Epithelial cell of proximal tubule (primary cell): Measurements from ENCODE around the gene TRAM2. TPM values are rescaled to one million over a fixed set of nuclear protein-coding genes. Genes with fewer than 3 reads are reported as not detected.

Experiments
- DNase-seq: peaks from one replicate; pipeline ENCODE4 v3.0.0-alpha.2; 2011; ENCODE audit warnings: low read depth
- H3K4me3 ChIP-seq: 2 replicates; pipeline ENCODE4 v1.5.1; 2011; ENCODE audit warnings: low read depth, mild to moderate bottlenecking, low read length
- total RNA-seq: library from RNA; depleted of rRNA; stranded (reverse); fragments of >200 nt; gene quantifications from 2 replicates; pipeline ENCODE4 v1.2.3, GENCODE V29; 2015
- TF ChIP-seq, protein P1 (sequence below): conservative IDR thresholded peaks from 2 replicates; pipeline ENCODE4 v1.5.1; 2012; ENCODE audit warnings: low read depth, mild to moderate bottlenecking, low read length

The TRAM2 gene
- total RNA-seq, 1 donor from 2014 or later, result 16.3 TPM

DNA sequence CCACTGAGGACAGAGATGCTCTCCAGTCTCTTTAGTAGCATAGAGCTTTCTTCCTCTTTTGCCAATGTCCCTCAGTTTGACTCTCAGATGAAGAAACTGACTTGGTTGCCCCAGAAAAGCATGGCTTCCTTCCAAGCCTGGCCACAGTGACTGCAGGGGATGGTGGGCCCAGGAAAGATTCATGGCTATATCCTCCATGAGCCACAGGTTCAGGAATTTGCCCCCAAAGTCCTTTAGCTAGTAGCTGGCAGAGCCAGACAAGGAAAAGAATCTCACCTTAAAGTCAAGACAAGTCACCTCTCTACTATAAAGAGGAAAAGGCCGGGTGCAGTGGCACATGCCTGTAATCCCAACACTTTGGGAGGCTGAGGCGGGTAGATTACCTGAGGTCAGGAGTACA, 43.4 kb downstream of the TRAM2 start:
- no peak for DNase-seq
- H3K4me3 ChIP-seq, result no peak overlapping the region
- TF ChIP-seq, protein P1, sequence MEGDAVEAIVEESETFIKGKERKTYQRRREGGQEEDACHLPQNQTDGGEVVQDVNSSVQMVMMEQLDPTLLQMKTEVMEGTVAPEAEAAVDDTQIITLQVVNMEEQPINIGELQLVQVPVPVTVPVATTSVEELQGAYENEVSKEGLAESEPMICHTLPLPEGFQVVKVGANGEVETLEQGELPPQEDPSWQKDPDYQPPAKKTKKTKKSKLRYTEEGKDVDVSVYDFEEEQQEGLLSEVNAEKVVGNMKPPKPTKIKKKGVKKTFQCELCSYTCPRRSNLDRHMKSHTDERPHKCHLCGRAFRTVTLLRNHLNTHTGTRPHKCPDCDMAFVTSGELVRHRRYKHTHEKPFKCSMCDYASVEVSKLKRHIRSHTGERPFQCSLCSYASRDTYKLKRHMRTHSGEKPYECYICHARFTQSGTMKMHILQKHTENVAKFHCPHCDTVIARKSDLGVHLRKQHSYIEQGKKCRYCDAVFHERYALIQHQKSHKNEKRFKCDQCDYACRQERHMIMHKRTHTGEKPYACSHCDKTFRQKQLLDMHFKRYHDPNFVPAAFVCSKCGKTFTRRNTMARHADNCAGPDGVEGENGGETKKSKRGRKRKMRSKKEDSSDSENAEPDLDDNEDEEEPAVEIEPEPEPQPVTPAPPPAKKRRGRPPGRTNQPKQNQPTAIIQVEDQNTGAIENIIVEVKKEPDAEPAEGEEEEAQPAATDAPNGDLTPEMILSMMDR, result no peak

DNA sequence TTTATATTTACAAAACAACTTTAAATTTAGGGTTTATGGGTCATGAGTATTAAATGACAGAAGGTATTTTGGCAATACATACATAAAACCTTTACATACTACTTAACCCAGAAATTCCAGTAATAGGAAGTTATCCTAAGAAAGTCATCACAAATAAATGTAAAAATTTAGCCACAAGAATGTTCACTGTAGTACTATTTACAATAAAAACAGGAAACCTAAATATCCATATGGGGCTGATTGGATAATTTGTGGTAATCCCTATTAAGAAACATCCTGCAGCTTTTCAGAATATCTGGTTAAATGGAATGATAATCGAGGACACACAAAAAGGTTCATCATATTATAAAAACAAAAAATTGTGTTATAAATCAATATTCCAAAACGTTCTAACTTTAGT, 44.4 kb downstream of the TRAM2 start:
- DNase-seq, result no peak
- H3K4me3 ChIP-seq, result no peak overlapping the region
- TF ChIP-seq, protein P1, result no peak

DNA sequence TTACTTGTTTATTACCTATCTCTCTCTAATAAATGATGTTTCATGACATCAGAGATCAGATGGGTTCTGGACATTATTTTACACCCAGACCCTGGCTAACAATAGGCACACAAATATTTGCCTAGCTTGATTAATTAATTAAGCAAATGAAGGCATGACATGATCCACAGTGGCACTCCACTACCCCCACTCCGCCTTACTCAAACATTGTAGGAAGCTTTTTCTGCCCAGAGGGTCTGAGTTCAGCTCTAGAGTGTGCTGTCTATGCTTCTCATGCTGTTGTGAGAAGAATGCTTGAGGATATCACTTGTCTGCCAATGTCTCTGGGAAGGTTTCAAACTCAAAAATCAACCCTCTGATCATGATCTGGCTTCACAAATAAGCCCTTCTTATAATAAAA, 45.0 kb downstream of the TRAM2 start:
- H3K4me3 ChIP-seq, result no peak overlapping the region
- TF ChIP-seq, protein P1, result no peak
- DNase-seq, result no peak

DNA sequence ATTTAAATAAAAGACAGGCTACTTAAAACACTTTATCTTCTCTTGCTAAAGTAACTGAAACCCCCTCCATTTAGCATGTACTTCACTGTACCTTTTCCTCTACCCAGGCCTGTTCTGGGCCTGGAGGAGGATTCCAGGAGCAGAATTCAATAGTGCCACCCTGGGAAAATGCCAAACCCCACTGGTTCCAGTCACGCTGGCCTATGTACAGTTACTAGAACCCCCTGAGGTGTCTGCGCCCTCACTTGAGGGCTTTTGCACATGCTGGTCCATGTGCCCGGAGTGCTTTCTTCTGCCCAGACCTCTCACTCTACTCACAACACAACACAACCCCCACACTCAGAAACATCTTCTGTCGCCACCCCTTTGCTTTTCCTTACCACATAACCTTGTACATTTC, 45.5 kb downstream of the TRAM2 start:
- no peak overlapping the region for H3K4me3 ChIP-seq
- TF ChIP-seq, protein P1, result no peak
- no peak for DNase-seq

DNA sequence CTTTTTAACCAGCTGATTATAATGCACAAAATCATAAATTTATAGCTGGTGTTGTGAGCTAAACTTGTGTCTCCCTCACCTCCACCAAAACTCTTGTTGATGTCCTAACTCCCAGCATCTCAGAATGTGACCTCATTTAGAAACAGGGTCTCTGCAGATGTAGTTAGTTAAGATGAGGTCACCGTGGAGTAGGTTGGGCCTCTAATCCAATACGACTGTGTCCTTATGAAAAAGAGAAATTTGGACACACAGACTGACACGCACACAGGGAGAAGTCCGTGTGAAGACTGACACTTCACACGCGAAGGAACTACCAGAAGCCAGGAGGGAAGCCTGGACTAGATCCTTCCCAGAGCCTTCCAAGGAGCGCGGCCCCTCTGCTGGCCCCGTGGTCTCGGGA, 46.5 kb downstream of the TRAM2 start:
- no peak for DNase-seq
- H3K4me3 ChIP-seq, result no peak overlapping the region
- TF ChIP-seq, protein P1, result no peak

DNA sequence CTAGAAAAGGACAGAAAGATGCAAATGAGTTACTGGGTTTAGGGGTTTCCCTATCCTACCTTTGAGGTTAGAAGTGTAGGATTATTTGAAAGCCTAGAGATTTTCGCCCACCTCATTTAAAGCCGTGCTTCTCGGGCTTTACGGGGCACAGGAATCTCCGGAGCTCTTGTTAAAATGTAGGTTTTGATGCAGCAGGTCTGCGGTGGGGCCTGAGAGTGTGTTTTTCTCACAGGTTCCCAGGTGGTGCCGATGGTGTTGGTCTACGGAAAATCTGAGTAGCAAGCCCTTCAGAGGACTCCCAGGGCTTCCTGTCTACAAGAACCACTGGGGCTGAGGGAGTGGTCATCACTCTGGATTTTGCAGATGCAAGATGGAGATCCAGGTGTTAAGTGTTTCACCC, 47.5 kb downstream of the TRAM2 start:
- H3K4me3 ChIP-seq, result no peak overlapping the region
- no peak for DNase-seq
- TF ChIP-seq, protein P1, result no peak

DNA sequence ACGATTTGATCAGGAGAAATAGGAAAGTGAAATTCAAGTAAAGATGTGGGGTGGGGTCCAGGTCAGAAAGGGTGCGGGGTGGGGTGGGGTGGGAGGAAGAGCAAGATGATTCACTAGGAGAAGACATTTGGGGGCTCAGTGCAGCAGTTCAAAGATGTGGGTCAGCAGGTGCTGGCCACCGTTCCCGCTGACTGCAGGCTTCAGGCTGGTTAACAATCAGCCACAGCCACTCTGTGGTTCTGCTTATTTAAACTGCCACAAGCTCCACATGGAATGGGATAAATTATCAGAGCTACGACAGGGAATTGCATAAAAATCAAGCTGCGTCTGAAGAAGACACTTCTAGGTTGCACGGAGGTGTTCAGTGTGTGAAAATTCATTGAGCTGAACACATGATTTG, 49.4 kb downstream of the TRAM2 start:
- no peak overlapping the region for H3K4me3 ChIP-seq

More for the DNA sequence above, 49.4 kb downstream of the TRAM2 start:
- TF ChIP-seq, protein P1, result no peak
- no peak for DNase-seq
